Tibial nerve (tissue), 4 donors: ENCODE measurements around the gene RBM28. TPM values are rescaled to one million over a fixed set of nuclear protein-coding genes. Genes with fewer than 3 reads are reported as not detected.

Source experiments
- DNase-seq, 2 donors: peaks; one replicate each; pipeline ENCODE4 v3.0.0-alpha.2; 2019; ENCODE audit warnings: low spot score in 2 of 2
- H3K27ac ChIP-seq, 4 donors: fragments of 200-600 bp; sonication (generic) in 3 of 4; one replicate each; pipeline ENCODE4 v1.5.1; 2017 to 2019; ENCODE audit warnings: mild to moderate bottlenecking in 1 of 4
- H3K27me3 ChIP-seq, 2 donors: fragments of 200-600 bp; sonication (generic) in 1 of 2; one replicate each; pipeline versions ENCODE4 v1.5.1 to v1.6.0; 2017 to 2019
- H3K36me3 ChIP-seq, 3 donors: fragments of 200-600 bp; sonication (generic); one replicate each; pipeline ENCODE4 v1.5.1; 2018 to 2019
- H3K4me1 ChIP-seq, 4 donors: fragments of 200-600 bp; sonication (generic) in 3 of 4; one replicate each; pipeline ENCODE4 v1.5.1; 2017 to 2019
- H3K4me3 ChIP-seq, 4 donors: fragments of 200-600 bp; sonication (generic) in 3 of 4; one replicate each; pipeline ENCODE4 v1.5.1; 2017 to 2019; ENCODE audit warnings: mild to moderate bottlenecking in 1 of 4, moderate library complexity in 1 of 4
- H3K9me3 ChIP-seq, 4 donors: fragments of 200-600 bp; sonication (generic) in 3 of 4; one replicate each; pipeline ENCODE4 v1.5.1; 2017 to 2019
- CTCF ChIP-seq, 5 experiments: fragments of 200-600 bp in 3 of 5; fragments of 450-650 bp in 2 of 5; sonication (generic) in 3 of 5; IDR thresholded peaks; one replicate each; pipeline ENCODE4 v1.5.1; 2016 to 2019; ENCODE audit warnings: antibody characterized with exemption in 5 of 5, mild to moderate bottlenecking in 3 of 5, moderate library complexity in 2 of 5
- EP300 ChIP-seq, 2 donors: sonication (generic); formaldehyde crosslinking; IDR thresholded peaks; one replicate each; pipeline ENCODE4 v1.6.1; 2017; ENCODE audit warnings: antibody characterized with exemption in 2 of 2, mild to moderate bottlenecking in 1 of 2
- POLR2A ChIP-seq, 2 donors: fragments of 450-650 bp; IDR thresholded peaks; one replicate each; pipeline ENCODE4 v1.6.1; 2017; ENCODE audit warnings: antibody characterized with exemption in 2 of 2, mild to moderate bottlenecking in 2 of 2, moderate library complexity in 2 of 2
- WGBS, 2 donors: methylation state at CpG; one replicate each; pipeline ENCODE4 v1.1.5; 2018; 5-methylcytosine and 5-hydroxymethylcytosine counted together
- total RNA-seq, 4 donors: library from RNA; depleted of rRNA; stranded (reverse); fragments of >200 nt; gene quantifications; one replicate each; pipeline ENCODE4 v1.1.0, GENCODE V29; 2016

RBM28 gene
- total RNA-seq, 4 donors from 2014 or later: 25.1 to 89.4 (median 51.0) TPM

- H3K4me3 ChIP-seq: no peak overlapping the region
- no peaks in the 10 kb centered on the region for H3K36me3 ChIP-seq
- 71 to 76% methylated on average over 2 of the region's 2 CpGs for WGBS, 2 donors
- H3K4me1 ChIP-seq: peaks cover 0 to 25% (median 8%) of the 10 kb centered on the region in 4 donors
- TF ChIP-seq CTCF (IDR thresholded peaks at IDR 0.05): no peak
- TF ChIP-seq POLR2A (IDR thresholded peaks at IDR 0.05): no peak
- no peak for TF ChIP-seq EP300 (IDR thresholded peaks at IDR 0.05)
- no peak for DNase-seq
- no peak overlapping the region for H3K27ac ChIP-seq
- H3K27me3 ChIP-seq: peaks cover 0 to 38% of the 10 kb centered on the region in 2 donors
- H3K9me3 ChIP-seq: no peaks in the 10 kb centered on the region
These were observed 13.0 kb upstream of the RBM28 start for GRCh38 chr7:128356546-128357216.

GRCh38 chr7:128353610-128354009, 9.9 kb upstream of the RBM28 start:
- WGBS, 2 donors: 100% methylated on average over 1 of the region's 1 CpG
- DNase-seq: no peak
- H3K4me1 ChIP-seq: peaks cover 0 to 18% (median 8%) of the 10 kb centered on the region in 4 donors
- TF ChIP-seq CTCF (IDR thresholded peaks at IDR 0.05) (no peak), EP300 (IDR thresholded peaks at IDR 0.05) (no peak), POLR2A (IDR thresholded peaks at IDR 0.05) (no peak)
- no peak overlapping the region for H3K4me3 ChIP-seq
- H3K27me3 ChIP-seq: peaks cover 0 to 46% of the 10 kb centered on the region in 2 donors
- no peaks in the 10 kb centered on the region for H3K36me3 ChIP-seq
- H3K27ac ChIP-seq: no peak overlapping the region
- no peaks in the 10 kb centered on the region for H3K9me3 ChIP-seq

GRCh38 chr7:128353189-128353588, 9.5 kb upstream of the RBM28 start:
- WGBS, 2 donors: 85 to 91% methylated on average over 3 of the region's 3 CpGs
- no peak overlapping the region for H3K4me3 ChIP-seq
- no peak for DNase-seq
- H3K9me3 ChIP-seq: no peaks in the 10 kb centered on the region
- peaks cover 0 to 18% (median 8%) of the 10 kb centered on the region in 4 donors for H3K4me1 ChIP-seq
- H3K27ac ChIP-seq: no peak overlapping the region
- no peak for TF ChIP-seq EP300 (IDR thresholded peaks at IDR 0.05)
- TF ChIP-seq CTCF (IDR thresholded peaks at IDR 0.05): no peak
- no peak for TF ChIP-seq POLR2A (IDR thresholded peaks at IDR 0.05)
- H3K27me3 ChIP-seq: peaks cover 0 to 46% of the 10 kb centered on the region in 2 donors
- no peaks in the 10 kb centered on the region for H3K36me3 ChIP-seq

- Histone ChIP-seq H3K27ac (no peak overlapping the region), H3K36me3 (no peaks in the 10 kb centered on the region), H3K27me3 (peaks cover 0 to 46% of the 10 kb centered on the region in 2 donors), H3K4me1 (peaks cover 0 to 18% (median 8%) of the 10 kb centered on the region in 4 donors), H3K4me3 (no peak overlapping the region), H3K9me3 (no peaks in the 10 kb centered on the region)
- DNase-seq: no peak
- WGBS, 2 donors: 67 to 70% methylated on average over 8 of the region's 8 CpGs
- no peak for TF ChIP-seq POLR2A (IDR thresholded peaks at IDR 0.05)
- TF ChIP-seq EP300 (IDR thresholded peaks at IDR 0.05): no peak
- TF ChIP-seq CTCF (IDR thresholded peaks at IDR 0.05): no peak
These were observed 8.9 kb upstream of the RBM28 start for GRCh38 chr7:128352636-128353035.

GRCh38 chr7:128352153-128352537, 8.4 kb upstream of the RBM28 start:
- no peak for DNase-seq
- H3K4me3 ChIP-seq: peak overlapping the region in 1 of 4 donors; percentile 46

More at GRCh38 chr7:128352153-128352537, 8.4 kb upstream of the RBM28 start:
- no peak for TF ChIP-seq POLR2A (IDR thresholded peaks at IDR 0.05)
- peak; percentile 22 to 58 (median 46) for TF ChIP-seq CTCF (IDR thresholded peaks at IDR 0.05)
- Histone ChIP-seq H3K9me3 (no peaks in the 10 kb centered on the region), H3K27me3 (peaks cover 0 to 46% of the 10 kb centered on the region in 2 donors), H3K4me1 (peaks cover 0 to 18% (median 8%) of the 10 kb centered on the region in 4 donors), H3K27ac (no peak overlapping the region), H3K36me3 (no peaks in the 10 kb centered on the region)
- 9 to 21% methylated on average over 3 to 30 of the region's 34 CpGs for WGBS, 2 donors
